H9 (cell line): ENCODE data around the gene ZNF319. TPM values are rescaled to one million over a fixed set of nuclear protein-coding genes. Genes with fewer than 3 reads are reported as not detected.

Experiments used
- DNase-seq: peaks from one replicate; pipeline ENCODE4 v3.0.0-alpha.2; 2017
- H2AFZ ChIP-seq: one replicate; pipeline ENCODE4 v1.6.1; 2013; ENCODE audit warnings: mild to moderate bottlenecking, low read length, control low read depth, moderate library complexity
- H2AK5ac ChIP-seq: 2 replicates; pipeline ENCODE4 v1.6.1; 2013; ENCODE audit warnings: low read length, control low read depth, mixed read lengths; ENCODE audit not compliant: insufficient read length
- H2BK120ac ChIP-seq: one replicate; pipeline ENCODE4 v1.6.1; 2013; ENCODE audit warnings: low read depth, mild to moderate bottlenecking, low read length, control low read depth, inconsistent platforms; ENCODE audit not compliant: poor library complexity, severe bottlenecking
- H2BK12ac ChIP-seq: 2 replicates; pipeline ENCODE4 v1.6.1; 2013; ENCODE audit warnings: low read length, control low read depth, mixed read lengths, low read depth; ENCODE audit not compliant: insufficient read length
- H2BK15ac ChIP-seq: 2 replicates; pipeline ENCODE4 v1.6.1; 2013; ENCODE audit warnings: low read depth, low read length, control low read depth
- H2BK20ac ChIP-seq: one replicate; pipeline ENCODE4 v1.6.1; 2013; ENCODE audit warnings: low read depth, mild to moderate bottlenecking, low read length, control low read depth, inconsistent platforms; ENCODE audit not compliant: poor library complexity, severe bottlenecking
- H2BK5ac ChIP-seq: 2 replicates; pipeline ENCODE4 v1.6.1; 2013; ENCODE audit warnings: low read length, control low read depth, mixed read lengths; ENCODE audit not compliant: insufficient read length
- H3K14ac ChIP-seq: 2 replicates; pipeline ENCODE4 v1.6.1; 2013; ENCODE audit warnings: low read length, control low read depth; ENCODE audit not compliant: insufficient read depth
- H3K18ac ChIP-seq: 2 replicates; pipeline ENCODE4 v1.6.1; 2013; ENCODE audit warnings: low read depth, mild to moderate bottlenecking, mixed read lengths, low read length, control low read depth; ENCODE audit not compliant: insufficient read length
- H3K23ac ChIP-seq: 2 replicates; pipeline ENCODE4 v1.6.1; 2013; ENCODE audit warnings: low read length, control low read depth, mixed read lengths, low read depth; ENCODE audit not compliant: insufficient read length
- H3K23me2 ChIP-seq: 2 replicates; pipeline ENCODE4 v1.6.1; 2013; ENCODE audit warnings: low read depth, mild to moderate bottlenecking, mixed read lengths, low read length, control low read depth; ENCODE audit not compliant: insufficient read length, poor library complexity, severe bottlenecking
- H3K27ac ChIP-seq: 2 replicates; pipeline ENCODE4 v1.5.1; 2013; ENCODE audit warnings: low read length, control low read depth, mixed read lengths, low read depth; ENCODE audit not compliant: insufficient read length
- H3K27me3 ChIP-seq: 2 replicates; pipeline ENCODE4 v1.6.1; 2013; ENCODE audit warnings: low read length, control low read depth, inconsistent platforms; ENCODE audit not compliant: insufficient read depth
- H3K4ac ChIP-seq: 2 replicates; pipeline ENCODE4 v1.6.1; 2013; ENCODE audit warnings: low read depth, mild to moderate bottlenecking, control low read depth, inconsistent platforms, low read length, moderate library complexity
- H3K4me1 ChIP-seq: 2 replicates; pipeline ENCODE4 v1.6.1; 2013; ENCODE audit warnings: low read length, control low read depth, inconsistent platforms; ENCODE audit not compliant: insufficient read depth
- H3K4me2 ChIP-seq: 2 replicates; pipeline ENCODE4 v1.6.1; 2013; ENCODE audit warnings: low read length, control low read depth, mixed read lengths; ENCODE audit not compliant: insufficient read length, insufficient read depth
- H3K56ac ChIP-seq: 2 replicates; pipeline ENCODE4 v1.6.1; 2013; ENCODE audit warnings: low read depth, mild to moderate bottlenecking, mixed read lengths, low read length, control low read depth; ENCODE audit not compliant: insufficient read length
- H3K79me1 ChIP-seq: 2 replicates; pipeline ENCODE4 v1.6.1; 2013; ENCODE audit warnings: low read depth, mild to moderate bottlenecking, moderate library complexity, low read length, control low read depth, inconsistent platforms; ENCODE audit not compliant: insufficient read depth, poor library complexity, severe bottlenecking
- H3K79me2 ChIP-seq: 2 replicates; pipeline ENCODE4 v1.6.1; 2013; ENCODE audit warnings: low read length, control low read depth, inconsistent platforms; ENCODE audit not compliant: insufficient read depth
- H3K9ac ChIP-seq: 2 replicates; pipeline ENCODE4 v1.6.1; 2013; ENCODE audit warnings: low read length, control low read depth, mixed read lengths; ENCODE audit not compliant: insufficient read length; ENCODE audit errors: extremely low read depth
- H3K9me3 ChIP-seq: one replicate; pipeline ENCODE4 v1.6.1; 2013; ENCODE audit warnings: low read depth, low read length, inconsistent platforms; ENCODE audit not compliant: control insufficient read depth
- H3T11ph ChIP-seq: one replicate; pipeline ENCODE4 v1.6.1; 2013; ENCODE audit warnings: mild to moderate bottlenecking, low read length, control low read depth, inconsistent platforms
- H4K20me1 ChIP-seq: one replicate; pipeline ENCODE4 v1.6.1; 2013; ENCODE audit not compliant: control insufficient read depth, insufficient read length, insufficient read depth
- H4K5ac ChIP-seq: 2 replicates; pipeline ENCODE4 v1.6.1; 2013; ENCODE audit warnings: low read depth, mild to moderate bottlenecking, mixed read lengths, low read length, control low read depth; ENCODE audit not compliant: insufficient read length
- H4K8ac ChIP-seq: replicated peaks from 2 replicates; pipeline ENCODE4 v1.6.1; 2013; ENCODE audit warnings: low read length, control low read depth, mixed read lengths, low read depth; ENCODE audit not compliant: insufficient read length
- H4K91ac ChIP-seq: 2 replicates; pipeline ENCODE4 v1.6.1; 2013; ENCODE audit warnings: low read depth, mild to moderate bottlenecking, moderate library complexity, mixed read lengths, low read length, control low read depth; ENCODE audit not compliant: insufficient read length
- H3K27ac Mint-ChIP-seq, 3 experiments: 2 replicates in 2 of 3; 3 replicates in 1 of 3; pipeline ENCODE4 v1.8.0; 2020 to 2021; ENCODE audit warnings: mixed read lengths in 3 of 3, mild to moderate bottlenecking in 1 of 3, moderate library complexity in 1 of 3
- H3K27me3 Mint-ChIP-seq: 2 replicates; pipeline ENCODE4 v1.8.0; 2021; ENCODE audit warnings: low read depth, mild to moderate bottlenecking, moderate library complexity, mixed read lengths
- H3K36me3 Mint-ChIP-seq, 3 experiments: 2 replicates in 2 of 3; 3 replicates in 1 of 3; pipeline ENCODE4 v1.8.0; 2020 to 2021; ENCODE audit warnings: low read depth in 3 of 3, mixed read lengths in 3 of 3; ENCODE audit not compliant: insufficient read depth in 1 of 3
- H3K4me1 Mint-ChIP-seq, 2 experiments: 2 replicates each; pipeline ENCODE4 v1.8.0; 2020; ENCODE audit warnings: mixed read lengths in 2 of 2
- H3K4me3 Mint-ChIP-seq, 2 experiments: 2 replicates in 1 of 2; 3 replicates in 1 of 2; pipeline ENCODE4 v1.8.0; 2020 to 2021; ENCODE audit warnings: mild to moderate bottlenecking in 2 of 2, mixed read lengths in 2 of 2, moderate library complexity in 1 of 2
- H3K9me3 Mint-ChIP-seq, 2 experiments: 2 replicates in 1 of 2; 3 replicates in 1 of 2; pipeline ENCODE4 v1.8.0; 2020; ENCODE audit warnings: mild to moderate bottlenecking in 2 of 2, mixed read lengths in 2 of 2, moderate library complexity in 1 of 2
- CTCF ChIP-seq: fragments of 200-600 bp; sonication (generic); conservative IDR thresholded peaks from 3 replicates; pipeline ENCODE4 v1.8.0; 2021; ENCODE audit warnings: antibody characterized with exemption, mild to moderate bottlenecking
- WGBS: extraction: QIAGEN DNeasy Blood & Tissue Kit; methylation state at CpG from one replicate; pipeline ENCODE4 v1.1.7; 2013; ENCODE audit warnings: missing lambda C conversion rate, low lambda C conversion rate, mixed read lengths; ENCODE audit not compliant: insufficient read length; ENCODE audit errors: extremely low coverage; 5-methylcytosine and 5-hydroxymethylcytosine counted together
- total RNA-seq: library from RNA; stranded (reverse); gene quantifications from 2 replicates; pipeline ENCODE4 v1.2.1, GENCODE V29; 2021

The ZNF319 gene
- total RNA-seq, 1 experiment from 2014 or later, result 5.6 TPM

DNA sequence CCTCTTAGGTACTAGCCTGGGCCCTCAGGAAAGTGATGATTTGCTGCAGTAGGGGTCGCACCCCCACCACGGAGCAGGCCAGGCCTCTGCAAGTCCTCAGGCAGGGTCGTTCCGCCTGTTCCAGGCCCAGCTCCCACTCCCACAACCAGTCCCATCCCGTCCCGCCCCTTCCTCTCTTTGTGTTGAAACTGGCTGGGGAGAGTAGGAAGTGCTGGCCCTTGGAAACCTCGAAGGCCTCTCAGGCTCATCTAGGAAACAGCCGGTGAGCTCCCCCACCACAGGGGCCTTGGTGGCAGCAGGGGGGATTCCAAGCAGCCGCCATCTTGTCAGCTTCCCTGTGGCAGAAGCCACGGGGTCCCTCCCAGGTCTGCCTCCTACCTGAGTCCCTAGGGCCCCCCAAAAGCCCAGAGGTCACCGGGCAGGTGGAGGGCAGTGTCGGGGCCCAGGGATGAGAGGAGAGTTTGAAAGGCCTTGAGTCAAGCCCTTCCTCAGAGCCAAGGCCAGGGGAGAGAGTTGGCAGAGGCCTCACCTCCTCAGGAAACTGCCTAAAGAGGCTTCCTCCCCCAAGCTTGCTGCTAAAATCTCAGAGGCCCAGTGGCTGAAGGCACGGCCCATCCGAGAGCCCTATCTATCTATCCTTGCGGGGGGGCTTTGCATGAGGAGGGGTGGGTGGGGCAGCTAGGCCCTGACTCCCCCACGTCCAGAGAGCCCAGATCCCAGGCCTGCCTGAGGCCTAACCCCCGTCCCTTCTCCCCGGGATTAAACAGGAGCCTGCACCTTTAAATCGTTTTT lies 47.3 kb upstream of the ZNF319 start:
- no peak for TF ChIP-seq CTCF
- H3K4me1 ChIP-seq, result no peaks in the 10 kb centered on the region; the same call in 1 of the 2 replicates
- no peak overlapping the region for H2BK5ac ChIP-seq
- DNase-seq, result peak; percentile 61
- H3K4me2 ChIP-seq, result no peak overlapping the region
- H3K4me3 Mint-ChIP-seq, result no peak overlapping the region
- no peak overlapping the region for H3K23ac ChIP-seq
- no peak overlapping the region for H4K91ac ChIP-seq
- H3K4ac ChIP-seq, result no peak overlapping the region
- peaks cover 1 to 27% (median 12%) of the 10 kb centered on the region in 3 experiments for H3K36me3 Mint-ChIP-seq
- peaks cover 6 to 7% of the 10 kb centered on the region in 2 experiments; a peak in 4 of 5 replicates for H3K9me3 Mint-ChIP-seq
- no peaks in the 10 kb centered on the region for H3K23me2 ChIP-seq
- H2AK5ac ChIP-seq, result no peak overlapping the region
- H3K27ac Mint-ChIP-seq, result peak overlapping the region; percentile 35 to 81 (median 55); a peak in 3 of 7 replicates
- no peak overlapping the region for H2BK120ac ChIP-seq
- H3T11ph ChIP-seq, result no peak overlapping the region
- H3K4me1 Mint-ChIP-seq, result peaks cover 8 to 25% of the 10 kb centered on the region in 2 experiments
- no peak overlapping the region for H3K9ac ChIP-seq
- no peak overlapping the region for H3K56ac ChIP-seq
- H3K27me3 ChIP-seq, result no peaks in the 10 kb centered on the region
- no peak overlapping the region for H4K8ac ChIP-seq
- H3K79me1 ChIP-seq, result no peaks in the 10 kb centered on the region
- H3K27me3 Mint-ChIP-seq, result peaks cover 3% of the 10 kb centered on the region; the same call in 1 of the 2 replicates
- H3K14ac ChIP-seq, result peak overlapping the region; percentile 65; the same call in 1 of the 2 replicates
- H2BK15ac ChIP-seq, result no peak overlapping the region
- WGBS, result no CpG with 5 or more reads among the region's 19 CpGs
- H3K9me3 ChIP-seq, result no peaks in the 10 kb centered on the region
- H3K79me2 ChIP-seq, result no peaks in the 10 kb centered on the region
- no peak overlapping the region for H2BK20ac ChIP-seq
- H4K5ac ChIP-seq, result no peak overlapping the region
- no peak overlapping the region for H2AFZ ChIP-seq
- H3K18ac ChIP-seq, result no peak overlapping the region
- no peak overlapping the region for H2BK12ac ChIP-seq
- H3K27ac ChIP-seq, result no peak overlapping the region
- no peaks in the 10 kb centered on the region for H4K20me1 ChIP-seq
